KMS-11 (cell line): ENCODE data around the gene ILDR1.

Source experiments
- H2AFZ ChIP-seq: fragments of 200-600 bp; sonication (generic); 2 replicates; pipeline ENCODE4 v1.6.1; 2016; ENCODE audit warnings: antibody characterized with exemption, mixed run types, low read depth
- H3K27ac ChIP-seq: fragments of 200-600 bp; sonication (generic); 2 replicates; pipeline ENCODE4 v1.6.1; 2016; ENCODE audit warnings: mild to moderate bottlenecking, mixed run types
- H3K27me3 ChIP-seq: fragments of 200-600 bp; sonication (generic); 2 replicates; pipeline ENCODE4 v1.6.1; 2017; ENCODE audit warnings: mild to moderate bottlenecking, low read depth, mixed run types, moderate library complexity; ENCODE audit not compliant: insufficient read depth
- H3K36me3 ChIP-seq: fragments of 200-600 bp; sonication (generic); 2 replicates; pipeline ENCODE4 v1.6.1; 2017; ENCODE audit warnings: mild to moderate bottlenecking, mixed run types; ENCODE audit not compliant: insufficient read depth
- H3K4me1 ChIP-seq: fragments of 200-600 bp; sonication (generic); 2 replicates; pipeline ENCODE4 v1.6.1; 2016; ENCODE audit warnings: mild to moderate bottlenecking, low read depth, mixed run types; ENCODE audit not compliant: poor library complexity, severe bottlenecking
- H3K4me2 ChIP-seq: fragments of 200-600 bp; sonication (generic); 2 replicates; pipeline ENCODE4 v1.7.0; 2016; ENCODE audit warnings: mild to moderate bottlenecking, mixed run types
- H3K4me3 ChIP-seq: fragments of 200-600 bp; sonication (generic); IDR thresholded peaks from 2 replicates; pipeline ENCODE4 v1.6.1; 2017; ENCODE audit warnings: low read depth, low read length, mixed read lengths; ENCODE audit not compliant: insufficient read depth
- H3K79me2 ChIP-seq: fragments of 200-600 bp; sonication (generic); 2 replicates; pipeline ENCODE4 v1.6.1; 2016; ENCODE audit warnings: low read depth, mixed run types; ENCODE audit not compliant: insufficient read depth
- H3K9ac ChIP-seq: fragments of 200-600 bp; sonication (generic); 2 replicates; pipeline ENCODE4 v1.6.1; 2016; ENCODE audit warnings: mild to moderate bottlenecking, mixed run types
- H4K20me1 ChIP-seq: fragments of 200-600 bp; sonication (generic); 2 replicates; pipeline ENCODE4 v1.6.1; 2016; ENCODE audit warnings: mild to moderate bottlenecking, mixed run types; ENCODE audit not compliant: insufficient read depth
- CTCF ChIP-seq: fragments of 200-600 bp; sonication (generic); conservative IDR thresholded peaks from 2 replicates; pipeline ENCODE4 v1.6.1; 2017; ENCODE audit warnings: low read depth, mild to moderate bottlenecking, antibody characterized with exemption, low read length, moderate library complexity, mixed read lengths

ILDR1 gene

GRCh38 chr3:122010506-122010905 lies 11.5 kb downstream of the ILDR1 start:
- Histone ChIP-seq H3K27ac (no peak overlapping the region), H2AFZ (no peak overlapping the region), H3K27me3 (no peaks in the 10 kb centered on the region), H3K4me3 (no peak overlapping the region), H3K4me2 (no peak overlapping the region), H3K9ac (no peak overlapping the region), H4K20me1 (no peaks in the 10 kb centered on the region), H3K79me2 (no peaks in the 10 kb centered on the region), H3K4me1 (peaks cover 20% of the 10 kb centered on the region), H3K36me3 (no peaks in the 10 kb centered on the region)
- TF ChIP-seq CTCF: no peak

- H3K27ac ChIP-seq: no peak overlapping the region
- no peak for TF ChIP-seq CTCF
- no peak overlapping the region for H2AFZ ChIP-seq
- H3K4me2 ChIP-seq: no peak overlapping the region
- H3K79me2 ChIP-seq: no peaks in the 10 kb centered on the region
- no peaks in the 10 kb centered on the region for H4K20me1 ChIP-seq
- H3K36me3 ChIP-seq: no peaks in the 10 kb centered on the region
- H3K4me1 ChIP-seq: peaks cover 43% of the 10 kb centered on the region
- no peaks in the 10 kb centered on the region for H3K27me3 ChIP-seq
- no peak overlapping the region for H3K4me3 ChIP-seq
- no peak overlapping the region for H3K9ac ChIP-seq
These were observed 13.9 kb downstream of the ILDR1 start for GRCh38 chr3:122008166-122008565.

- H3K9ac ChIP-seq: no peak overlapping the region
- H3K4me2 ChIP-seq: no peak overlapping the region
- no peaks in the 10 kb centered on the region for H3K79me2 ChIP-seq
- H2AFZ ChIP-seq: no peak overlapping the region
- H3K27ac ChIP-seq: peak overlapping the region; percentile 81; the same call in 1 of the 2 replicates
- peaks cover 50% of the 10 kb centered on the region for H3K4me1 ChIP-seq
- no peaks in the 10 kb centered on the region for H4K20me1 ChIP-seq
- H3K27me3 ChIP-seq: no peaks in the 10 kb centered on the region
- no peak for TF ChIP-seq CTCF
- no peaks in the 10 kb centered on the region for H3K36me3 ChIP-seq
- no peak overlapping the region for H3K4me3 ChIP-seq
These were observed 15.8 kb downstream of the ILDR1 start for GRCh38 chr3:122006267-122006666.

- no peaks in the 10 kb centered on the region for H3K27me3 ChIP-seq
- peak overlapping the region; percentile 81 for H3K27ac ChIP-seq
- peaks cover 50% of the 10 kb centered on the region for H3K4me1 ChIP-seq
- peak overlapping the region; percentile 26; the same call in 1 of the 2 replicates for H3K9ac ChIP-seq
- H3K4me2 ChIP-seq: peak overlapping the region; percentile 100
- no peak for TF ChIP-seq CTCF
- H3K4me3 ChIP-seq: peak overlapping the region; percentile 27
- H2AFZ ChIP-seq: peak overlapping the region; percentile 50; the same call in 1 of the 2 replicates
- no peaks in the 10 kb centered on the region for H4K20me1 ChIP-seq
- no peaks in the 10 kb centered on the region for H3K36me3 ChIP-seq
- no peaks in the 10 kb centered on the region for H3K79me2 ChIP-seq
These were observed 17.0 kb downstream of the ILDR1 start for GRCh38 chr3:122004991-122005565.
